ENCODE measurements around the gene POLR3G.
A peak's percentile ranks its signal among the peaks of the same experiment; 100 is the strongest.

POLR3G gene

GRCh38 chr5:90474235-90475107 is at the start of gene POLR3G, which contains the start of gene MBLAC2:
Gene POLR3G (plus strand): TSS chr5:90474864. CDS start chr5:90485568, 10,704 bp downstream.
Gene MBLAC2 (minus strand): TSS chr5:90474771. CDS start chr5:90474292, 479 bp downstream.
- peak; percentile 90 for DNase-seq

- no peak for DNase-seq
These were observed 40.4 kb upstream of the POLR3G start for GRCh38 chr5:90434116-90434714.

GRCh38 chr5:90437663-90438062 is 37.0 kb upstream of the POLR3G start:
- no peak for DNase-seq

GRCh38 chr5:90438100-90438499 is 36.6 kb upstream of the POLR3G start:
- no peak for DNase-seq

- no peak for DNase-seq
These were observed 34.0 kb upstream of the POLR3G start for GRCh38 chr5:90440644-90441043.

GRCh38 chr5:90446961-90447360 is 27.7 kb upstream of the POLR3G start:
- no peak for DNase-seq

- no peak for DNase-seq
These were observed 13.4 kb upstream of the POLR3G start for GRCh38 chr5:90461288-90461687.

- DNase-seq: no peak
These were observed 1.8 kb upstream of the POLR3G start for GRCh38 chr5:90472783-90473395.

- peak; percentile 2 for DNase-seq
These were observed 1.0 kb upstream of the POLR3G start for GRCh38 chr5:90473396-90474234.

GRCh38 chr5:90475436-90475980 is 844 bp downstream of the POLR3G start:
- no peak for DNase-seq

GRCh38 chr5:90476391-90476790 is 1.7 kb downstream of the POLR3G start:
- no peak for DNase-seq

- DNase-seq: no peak
These were observed 2.4 kb downstream of the POLR3G start for GRCh38 chr5:90477073-90477472.

GRCh38 chr5:90477621-90478215 is 3.1 kb downstream of the POLR3G start:
- no peak for DNase-seq

GRCh38 chr5:90479611-90480385 is 5.1 kb downstream of the POLR3G start:
- DNase-seq: no peak

GRCh38 chr5:90480699-90481098 is 6.0 kb downstream of the POLR3G start:
- DNase-seq: no peak

GRCh38 chr5:90483206-90483605 is 8.5 kb downstream of the POLR3G start:
- no peak for DNase-seq

- DNase-seq: no peak
These were observed 9.9 kb downstream of the POLR3G start for GRCh38 chr5:90484540-90484939.

- DNase-seq: no peak
These were observed 14.1 kb downstream of the POLR3G start for GRCh38 chr5:90488791-90489190.

GRCh38 chr5:90494043-90494442 is 19.4 kb downstream of the POLR3G start:
- DNase-seq: no peak

GRCh38 chr5:90495146-90495545 is 20.5 kb downstream of the POLR3G start:
- no peak for DNase-seq

GRCh38 chr5:90503596-90503995 is 28.9 kb downstream of the POLR3G start:
- DNase-seq: no peak
